SK-N-SH (cell line): ENCODE measurements around the gene STXBP6.

Experiments used
- CHD2 ChIP-seq: fragments of 150-350 bp; IDR thresholded peaks from 2 replicates; pipeline ENCODE4 v1.6.1; 2018; ENCODE audit warnings: low read length; ENCODE audit not compliant: partially characterized antibody
- CTCF ChIP-seq: fragments of 200-600 bp; sonication (generic); IDR thresholded peaks from 2 replicates; pipeline ENCODE4 v1.6.1; 2017; ENCODE audit warnings: antibody characterized with exemption, mild to moderate bottlenecking, moderate library complexity
- GABPA ChIP-seq: IDR thresholded peaks from 2 replicates; pipeline ENCODE4 v1.4.0; 2012; ENCODE audit warnings: low read depth, mild to moderate bottlenecking
- IRF3 ChIP-seq: fragments of 150-350 bp; IDR thresholded peaks from 2 replicates; pipeline ENCODE4 v1.6.1; 2016; ENCODE audit warnings: mild to moderate bottlenecking, low read depth, low read length
- NFIC ChIP-seq: IDR thresholded peaks from 2 replicates; pipeline ENCODE4 v1.4.0; 2012; ENCODE audit warnings: borderline replicate concordance
- POLR2AphosphoS5 ChIP-seq: IDR thresholded peaks from 2 replicates; pipeline ENCODE4 v1.6.1; 2012; ENCODE audit warnings: low read depth, low read length
- SIN3A ChIP-seq: IDR thresholded peaks from 2 replicates; pipeline ENCODE4 v1.6.1; 2012; ENCODE audit warnings: low read depth, mild to moderate bottlenecking, low read length, moderate library complexity, borderline replicate concordance
- TAF1 ChIP-seq: IDR thresholded peaks from 2 replicates; pipeline ENCODE4 v1.6.1; 2012; ENCODE audit warnings: low read depth, mild to moderate bottlenecking, low read length, moderate library complexity, borderline replicate concordance
- USF2 ChIP-seq: fragments of 150-350 bp; IDR thresholded peaks from 2 replicates; pipeline ENCODE4 v1.6.1; 2017; ENCODE audit warnings: antibody characterized with exemption, low read length, low read depth, borderline replicate concordance
- ZBTB33 ChIP-seq: IDR thresholded peaks from 2 replicates; pipeline ENCODE4 v1.4.0; 2012; ENCODE audit warnings: low read depth, borderline replicate concordance

GRCh38 chr14:24904533-24904932 is 145.4 kb downstream of the STXBP6 start:
- TF ChIP-seq NFIC, result no peak
- no peak for TF ChIP-seq CTCF
- TF ChIP-seq POLR2AphosphoS5, result no peak
- no peak for TF ChIP-seq ZBTB33
- no peak for TF ChIP-seq GABPA
- no peak for TF ChIP-seq IRF3
- no peak for TF ChIP-seq SIN3A
- no peak for TF ChIP-seq TAF1
- no peak for TF ChIP-seq USF2
- no peak for TF ChIP-seq CHD2
